IMR-90 (cell line): ENCODE measurements around the gene ADISSP. TPM values are rescaled to one million over a fixed set of nuclear protein-coding genes. Genes with fewer than 3 reads are reported as not detected.
A peak's percentile ranks its signal among the peaks of the same experiment; 100 is the strongest.

Experiments
- ATAC-seq: fragments of 200-7000 bp; cut with Tn5 transposase; 2 replicates; pipeline ENCODE4 v1.9.1; 2020; ENCODE audit warnings: low read depth, mild to moderate bottlenecking, moderate library complexity
- BruUV-seq: library from RNA; stranded (reverse); fragments of 400-500 nt; replicated peaks from 2 replicates; lab custom pipeline; 2021; lab: Mats Ljungman, UMichigan
- CTCF ChIA-PET: fragments of 300-600 bp; formaldehyde crosslinking; extraction: SDS; loops from one replicate; lab custom pipeline; 2021; ENCODE audit warnings: antibody characterized with exemption; lab: Yijun Ruan, JAX
- POLR2A ChIA-PET: fragments of 300-600 bp; sonication (Branson Sonifier 250); formaldehyde crosslinking; loops from one replicate; lab custom pipeline; 2022; ENCODE audit warnings: antibody characterized with exemption; ENCODE audit not compliant: unreplicated experiment; lab: Charles Lee
- DNase-seq: peaks from one replicate; pipeline ENCODE4 v3.0.0; 2013
- H2AFZ ChIP-seq: replicated peaks from 2 replicates; pipeline ENCODE3; 2013; ENCODE audit warnings: low read length, mild to moderate bottlenecking; ENCODE audit not compliant: poor library complexity
- H2AK5ac ChIP-seq: 2 replicates; pipeline ENCODE4 v1.6.1; 2013; ENCODE audit warnings: low read depth, low read length, inconsistent platforms
- H2AK9ac ChIP-seq: replicated peaks from 2 replicates; pipeline ENCODE3; 2013; ENCODE audit warnings: mild to moderate bottlenecking, low read depth, low read length, moderate library complexity; ENCODE audit not compliant: poor library complexity
- H2BK120ac ChIP-seq: 2 replicates; pipeline ENCODE4 v1.6.1; 2013; ENCODE audit warnings: low read depth, low read length, inconsistent platforms
- H2BK15ac ChIP-seq: 3 replicates; pipeline ENCODE4 v1.6.1; 2013; ENCODE audit warnings: low read depth, low read length, inconsistent platforms
- H2BK20ac ChIP-seq: 2 replicates; pipeline ENCODE4 v1.6.1; 2013; ENCODE audit warnings: low read depth, mild to moderate bottlenecking, inconsistent platforms, low read length, moderate library complexity
- H2BK5ac ChIP-seq: 2 replicates; pipeline ENCODE4 v1.6.1; 2013; ENCODE audit warnings: mild to moderate bottlenecking, low read depth, low read length, inconsistent platforms; ENCODE audit not compliant: poor library complexity, severe bottlenecking
- H3K14ac ChIP-seq: replicated peaks from 2 replicates; pipeline ENCODE4 v1.6.1; 2013; ENCODE audit warnings: low read depth, low read length, inconsistent platforms
- H3K18ac ChIP-seq: 2 replicates; pipeline ENCODE4 v1.6.1; 2013; ENCODE audit warnings: low read depth, low read length, control low read depth
- H3K23ac ChIP-seq: 2 replicates; pipeline ENCODE4 v1.6.1; 2013; ENCODE audit warnings: low read depth, low read length, inconsistent platforms
- H3K27ac ChIP-seq: 2 replicates; pipeline ENCODE4 v1.5.1; 2013; ENCODE audit warnings: mild to moderate bottlenecking, control low read depth, low read length; ENCODE audit not compliant: insufficient read depth
- H3K27me3 ChIP-seq: 2 replicates; pipeline ENCODE4 v1.6.1; 2013; ENCODE audit warnings: low read length; ENCODE audit not compliant: control insufficient read depth, insufficient read depth
- H3K36me3 ChIP-seq: 2 replicates; pipeline ENCODE4 v1.6.1; 2013; ENCODE audit warnings: low read length, mixed read lengths; ENCODE audit not compliant: control insufficient read depth, insufficient read depth
- H3K4ac ChIP-seq: 2 replicates; pipeline ENCODE4 v1.6.1; 2013; ENCODE audit warnings: low read depth, low read length, inconsistent platforms
- H3K4me1 ChIP-seq: 2 replicates; pipeline ENCODE4 v1.6.1; 2013; ENCODE audit warnings: low read length, mixed read lengths; ENCODE audit not compliant: control insufficient read depth, insufficient read depth
- H3K4me2 ChIP-seq: 2 replicates; pipeline ENCODE4 v1.6.1; 2013; ENCODE audit warnings: low read depth, mild to moderate bottlenecking, control low read depth, low read length, moderate library complexity
- H3K4me3 ChIP-seq: 2 replicates; pipeline ENCODE4 v1.5.1; 2013; ENCODE audit warnings: low read depth, mild to moderate bottlenecking, control low read depth, low read length, moderate library complexity; ENCODE audit not compliant: insufficient read depth
- H3K56ac ChIP-seq: 2 replicates; pipeline ENCODE4 v1.6.1; 2013; ENCODE audit warnings: low read length, inconsistent platforms; ENCODE audit not compliant: insufficient read depth; ENCODE audit errors: extremely low read depth
- H3K79me1 ChIP-seq, 2 experiments: 2 replicates each; pipeline ENCODE4 v1.6.1; 2013; ENCODE audit warnings: low read length in 2 of 2, inconsistent platforms in 1 of 2, low read depth in 1 of 2
- H3K9ac ChIP-seq: 2 replicates; pipeline ENCODE4 v1.6.1; 2013; ENCODE audit warnings: low read depth, low read length, control low read depth
- H3K9me1 ChIP-seq: 2 replicates; pipeline ENCODE4 v1.6.1; 2013; ENCODE audit warnings: low read length, inconsistent platforms; ENCODE audit not compliant: insufficient read depth
- H3K9me3 ChIP-seq: 2 replicates; pipeline ENCODE4 v1.6.1; 2013; ENCODE audit warnings: low read length; ENCODE audit not compliant: control insufficient read depth, insufficient read depth
- H4K20me1 ChIP-seq: 2 replicates; pipeline ENCODE4 v1.6.1; 2013; ENCODE audit warnings: low read length, inconsistent platforms; ENCODE audit not compliant: insufficient read depth
- H4K5ac ChIP-seq: 2 replicates; pipeline ENCODE4 v1.6.1; 2013; ENCODE audit warnings: mild to moderate bottlenecking, low read depth, low read length, control low read depth
- H4K8ac ChIP-seq, 2 experiments: 2 replicates each; pipeline ENCODE4 v1.6.1; 2013; ENCODE audit warnings: low read depth in 2 of 2, low read length in 2 of 2, control low read depth in 1 of 2, inconsistent platforms in 1 of 2
- H4K91ac ChIP-seq: 2 replicates; pipeline ENCODE4 v1.6.1; 2013; ENCODE audit warnings: low read depth, low read length, inconsistent platforms; ENCODE audit not compliant: insufficient read depth
- BHLHE40 ChIP-seq: fragments of 150-350 bp; IDR thresholded peaks from 2 replicates; pipeline ENCODE4 v1.6.1; 2016; ENCODE audit warnings: mild to moderate bottlenecking, low read depth, low read length
- CEBPB ChIP-seq: IDR thresholded peaks from 2 replicates; pipeline ENCODE4 v1.6.1; 2012; ENCODE audit warnings: low read depth, low read length, improper control_type of control experiment
- CHD1 ChIP-seq: IDR thresholded peaks from 2 replicates; pipeline ENCODE4 v1.6.1; 2012; ENCODE audit warnings: low read depth, low read length, improper control_type of control experiment
- CTCF ChIP-seq: conservative IDR thresholded peaks from 2 replicates; pipeline ENCODE4 v1.5.1; 2012; ENCODE audit warnings: mild to moderate bottlenecking, low read depth, low read length, improper control_type of control experiment
- ELK1 ChIP-seq: fragments of 150-350 bp; IDR thresholded peaks from 2 replicates; pipeline ENCODE4 v1.6.1; 2016; ENCODE audit warnings: low read depth, mild to moderate bottlenecking, low read length, moderate library complexity, borderline replicate concordance
- FOS ChIP-seq: fragments of 150-350 bp; IDR thresholded peaks from 2 replicates; pipeline ENCODE4 v1.6.1; 2016; ENCODE audit warnings: low read depth, low read length
- MAFK ChIP-seq: IDR thresholded peaks from 2 replicates; pipeline ENCODE4 v1.6.1; 2012; ENCODE audit warnings: low read depth, low read length, improper control_type of control experiment
- MAZ ChIP-seq: IDR thresholded peaks from 2 replicates; pipeline ENCODE4 v1.6.1; 2012; ENCODE audit warnings: low read depth, mild to moderate bottlenecking, low read length, improper control_type of control experiment, moderate library complexity, borderline replicate concordance
- MXI1 ChIP-seq: IDR thresholded peaks from 2 replicates; pipeline ENCODE4 v1.6.1; 2012; ENCODE audit warnings: low read depth, mild to moderate bottlenecking, low read length, moderate library complexity, borderline replicate concordance
- NFE2L2 ChIP-seq: fragments of 150-350 bp; IDR thresholded peaks from 2 replicates; pipeline ENCODE4 v1.6.1; 2016; ENCODE audit warnings: low read depth, mild to moderate bottlenecking, low read length
- POLR2A ChIP-seq: IDR thresholded peaks from 2 replicates; pipeline ENCODE4 v1.6.1; 2012; ENCODE audit warnings: mild to moderate bottlenecking, low read depth, low read length
- RAD21 ChIP-seq: IDR thresholded peaks from 2 replicates; pipeline ENCODE4 v1.6.1; 2012; ENCODE audit warnings: low read length, improper control_type of control experiment
- RCOR1 ChIP-seq: IDR thresholded peaks from 2 replicates; pipeline ENCODE4 v1.6.1; 2012; ENCODE audit warnings: mild to moderate bottlenecking, low read length, improper control_type of control experiment; ENCODE audit not compliant: insufficient replicate concordance
- RFX5 ChIP-seq: IDR thresholded peaks from 2 replicates; pipeline ENCODE4 v1.8.0; 2012; ENCODE audit warnings: low read depth, mild to moderate bottlenecking, low read length, moderate library complexity
- WGBS, 2 experiments: methylation state at CpG; one replicate each; pipeline versions ENCODE4 v1.1.5 to v1.1.7; 2013; ENCODE audit warnings: missing lambda C conversion rate in 2 of 2; ENCODE audit not compliant: insufficient read length in 1 of 2; ENCODE audit errors: extremely low coverage in 2 of 2; 5-methylcytosine and 5-hydroxymethylcytosine counted together
- dilution Hi-C: fragments of 300-500 bp; cut with HindIII; formaldehyde crosslinking; loops from one replicate; pipeline ENCODE4 v1.14.3; 2018; ENCODE audit warnings: low sequenced_read_pairs; ENCODE audit not compliant: unreplicated experiment
- in situ Hi-C: fragments of 300-500 bp; cut with MboI; formaldehyde crosslinking; loops from 3 replicates; pipeline ENCODE4 v1.14.3; 2019; ENCODE audit warnings: low sequenced_read_pairs, inconsistent platforms, mixed read lengths
- intact Hi-C: fragments of 100-400 bp; cut with micrococcal nuclease; formaldehyde crosslinking; loops from 2 replicates; pipeline ENCODE4 v1.10.0; 2022
- polyA plus RNA-seq, 3 experiments: library from polyadenylated mRNA; depleted of rRNA; stranded (reverse); fragments of >200 nt; gene quantifications; 2 replicates each; pipeline ENCODE4 v1.2.3, GENCODE V29; 2012; ENCODE audit warnings: low replicate concordance in 1 of 3
- total RNA-seq: library from RNA; depleted of rRNA; stranded (reverse); fragments of >200 nt; gene quantifications from 2 replicates; pipeline ENCODE4 v1.2.3, GENCODE V29; 2012
- TF ChIP-seq, protein P1 (sequence below): fragments of 150-350 bp; IDR thresholded peaks from 2 replicates; pipeline ENCODE4 v1.6.1; 2017; ENCODE audit warnings: mild to moderate bottlenecking, antibody characterized with exemption, low read length, low read depth

ADISSP gene
- total and polyA plus RNA-seq, 2 of the 4 experiments (the other 2 are of a cell fraction), result 31.9 to 58.2 TPM

DNA sequence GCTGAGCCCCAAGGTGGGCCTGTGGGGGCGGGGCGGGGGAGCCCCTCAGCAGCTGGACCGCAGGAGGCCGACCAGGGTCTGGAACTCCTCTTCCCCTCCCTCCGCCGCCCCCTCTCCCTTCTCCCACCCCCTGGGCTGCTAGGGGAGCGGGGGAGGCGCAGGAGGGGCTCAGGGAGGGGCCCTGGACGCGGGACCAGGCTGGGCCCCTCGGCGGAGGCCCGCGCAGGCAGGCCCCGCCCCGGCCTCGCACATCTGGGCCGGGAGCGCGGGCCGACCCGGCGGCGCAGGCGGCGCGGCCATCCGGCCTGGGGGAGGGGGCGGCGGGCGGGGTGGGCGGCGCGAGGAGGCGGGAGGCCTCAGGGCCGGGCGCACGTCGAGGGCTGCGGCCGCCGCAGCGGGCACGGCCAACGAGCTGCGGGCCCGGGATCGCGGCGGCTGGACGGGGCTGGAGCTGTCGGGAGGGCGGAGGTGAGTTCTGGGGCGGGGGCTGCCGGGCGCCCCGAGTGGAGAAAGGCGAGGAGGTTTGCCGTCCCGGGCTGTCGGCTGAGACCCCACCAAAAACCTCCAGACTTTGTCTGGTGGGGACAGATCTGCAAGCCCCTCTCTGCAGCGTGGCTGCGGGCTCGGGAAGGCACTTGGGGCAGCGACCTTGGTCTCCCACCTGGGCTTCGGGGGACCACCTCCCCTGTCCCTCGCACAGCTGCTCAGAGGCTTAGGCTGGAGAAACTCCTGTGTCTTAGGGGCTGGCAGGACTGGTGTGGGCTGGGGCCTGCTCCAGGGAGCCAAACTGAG is 35.0 kb downstream of the ADISSP start, which contains the start of gene HSPA12B:
Gene HSPA12B (plus strand): TSS at position 359 of the 792 bp plus-strand sequence. CDS start 5,990 bp downstream, outside the sequence.
- no peak within 1 kb of the TSS; the same call in 1 of the 2 replicates for H3K4me3 ChIP-seq
- WGBS, 2 experiments, result 7% methylated on average over 3 of the region's 67 CpGs; no CpG with 5 or more reads in 1 of the 2 experiments
- no peak within 1 kb of the TSS for H4K5ac ChIP-seq
- no peak within 1 kb of the TSS for H2BK5ac ChIP-seq
- H2AK5ac ChIP-seq, result no peak within 1 kb of the TSS
- peak within 1 kb of the TSS; percentile 56 for H2AFZ ChIP-seq
- no peak within 1 kb of the TSS for H3K14ac ChIP-seq
- H3K79me1 ChIP-seq, result no peaks in the 10 kb centered on the region
- dilution Hi-C loops (no loop called here), intact Hi-C loops (no loop called here), in situ Hi-C loops (no loop called here)
- H3K23ac ChIP-seq, result no peak within 1 kb of the TSS
- H3K4me2 ChIP-seq, result no peak within 1 kb of the TSS
- peaks cover 76% of the 10 kb centered on the region for H3K27me3 ChIP-seq
- no peaks in the 10 kb centered on the region for H3K36me3 ChIP-seq
- H4K20me1 ChIP-seq, result no peaks in the 10 kb centered on the region
- no peaks in the 10 kb centered on the region for H3K4me1 ChIP-seq
- no peak within 1 kb of the TSS for H2BK20ac ChIP-seq
- no peak within 1 kb of the TSS for H3K27ac ChIP-seq
- H3K18ac ChIP-seq, result no peak within 1 kb of the TSS
- BruUV-seq, result no TSS peak
- H3K9me3 ChIP-seq, result no peaks in the 10 kb centered on the region
- H4K91ac ChIP-seq, result no peak within 1 kb of the TSS
- peak within 1 kb of the TSS; percentile 72 for H2AK9ac ChIP-seq
- POLR2A ChIA-PET, result no interaction called here
- H3K9me1 ChIP-seq, result 0 out of 2 replicates have a peak, but pooled peaks cover 2% of the 10 kb centered on the region
- H4K8ac ChIP-seq, result no peak within 1 kb of the TSS
- no peak within 1 kb of the TSS for H2BK15ac ChIP-seq
- DNase-seq (no peak), ATAC-seq (peak; percentile 50)
- no peak within 1 kb of the TSS for H3K56ac ChIP-seq
- CTCF ChIA-PET, result no interaction called here
- H3K9ac ChIP-seq, result no peak within 1 kb of the TSS
- H2BK120ac ChIP-seq, result no peak within 1 kb of the TSS
- H3K4ac ChIP-seq, result no peak within 1 kb of the TSS
- TF ChIP-seq ELK1, result no peak
- no peak for TF ChIP-seq CEBPB
- TF ChIP-seq, protein P1, sequence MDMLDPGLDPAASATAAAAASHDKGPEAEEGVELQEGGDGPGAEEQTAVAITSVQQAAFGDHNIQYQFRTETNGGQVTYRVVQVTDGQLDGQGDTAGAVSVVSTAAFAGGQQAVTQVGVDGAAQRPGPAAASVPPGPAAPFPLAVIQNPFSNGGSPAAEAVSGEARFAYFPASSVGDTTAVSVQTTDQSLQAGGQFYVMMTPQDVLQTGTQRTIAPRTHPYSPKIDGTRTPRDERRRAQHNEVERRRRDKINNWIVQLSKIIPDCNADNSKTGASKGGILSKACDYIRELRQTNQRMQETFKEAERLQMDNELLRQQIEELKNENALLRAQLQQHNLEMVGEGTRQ, result no peak
- TF ChIP-seq NFE2L2, result no peak
- TF ChIP-seq CHD1, result no peak
- no peak for TF ChIP-seq RCOR1
- TF ChIP-seq MAFK, result no peak
- no peak for TF ChIP-seq FOS
- TF ChIP-seq CTCF, result no peak
- no peak for TF ChIP-seq RAD21
- TF ChIP-seq MAZ, result no peak
- no peak for TF ChIP-seq MXI1
- TF ChIP-seq POLR2A, result no peak
- no peak for TF ChIP-seq BHLHE40
- TF ChIP-seq RFX5, result no peak
